Measurements from ENCODE around the gene ORM1.

ORM1 gene

GRCh38 chr9:114300153-114300845, 22.6 kb upstream of the ORM1 start:
- no peak overlapping the region for H3K27ac ChIP-seq (ENCODE audit: low read depth, low read length)
- no peaks in the 10 kb centered on the region for H3K4me1 ChIP-seq (ENCODE audit: control insufficient read depth, insufficient read depth, low read length, unreplicated experiment)
- H3K27me3 ChIP-seq (ENCODE audit: insufficient read depth, low read length): no peaks in the 10 kb centered on the region
- no peak overlapping the region for H2AFZ ChIP-seq (ENCODE audit: low read length, unreplicated experiment)
- peaks cover 14% of the 10 kb centered on the region for H3K36me3 ChIP-seq (ENCODE audit: insufficient read depth, low read length)
- no peaks in the 10 kb centered on the region for H3K79me2 ChIP-seq (ENCODE audit: control insufficient read depth, insufficient read depth, low read length, unreplicated experiment)
- no peak overlapping the region for H3K4me3 ChIP-seq (ENCODE audit: low read depth, low read length)

GRCh38 chr9:114300846-114301797, 21.8 kb upstream of the ORM1 start:
- no peak overlapping the region for H2AFZ ChIP-seq (ENCODE audit: low read length, unreplicated experiment)
- H3K36me3 ChIP-seq (ENCODE audit: insufficient read depth, low read length): peaks cover 6% of the 10 kb centered on the region
- H3K4me1 ChIP-seq (ENCODE audit: control insufficient read depth, insufficient read depth, low read length, unreplicated experiment): no peaks in the 10 kb centered on the region
- no peak overlapping the region for H3K27ac ChIP-seq (ENCODE audit: low read depth, low read length)
- no peak overlapping the region for H3K4me3 ChIP-seq (ENCODE audit: low read depth, low read length)
- H3K79me2 ChIP-seq (ENCODE audit: control insufficient read depth, insufficient read depth, low read length, unreplicated experiment): no peaks in the 10 kb centered on the region
- H3K27me3 ChIP-seq (ENCODE audit: insufficient read depth, low read length): no peaks in the 10 kb centered on the region

GRCh38 chr9:114301798-114302565, 20.9 kb upstream of the ORM1 start:
- Histone ChIP-seq H3K4me1 (ENCODE audit: control insufficient read depth, insufficient read depth, low read length, unreplicated experiment) (no peaks in the 10 kb centered on the region), H3K27ac (ENCODE audit: low read depth, low read length) (no peak overlapping the region), H3K79me2 (ENCODE audit: control insufficient read depth, insufficient read depth, low read length, unreplicated experiment) (no peaks in the 10 kb centered on the region), H3K36me3 (ENCODE audit: insufficient read depth, low read length) (no peaks in the 10 kb centered on the region), H3K27me3 (ENCODE audit: insufficient read depth, low read length) (no peaks in the 10 kb centered on the region), H3K4me3 (ENCODE audit: low read depth, low read length) (no peak overlapping the region), H2AFZ (ENCODE audit: low read length, unreplicated experiment) (no peak overlapping the region)

- H3K27ac ChIP-seq (ENCODE audit: low read depth, low read length): no peak overlapping the region
- no peaks in the 10 kb centered on the region for H3K4me1 ChIP-seq (ENCODE audit: control insufficient read depth, insufficient read depth, low read length, unreplicated experiment)
- no peaks in the 10 kb centered on the region for H3K36me3 ChIP-seq (ENCODE audit: insufficient read depth, low read length)
- no peaks in the 10 kb centered on the region for H3K27me3 ChIP-seq (ENCODE audit: insufficient read depth, low read length)
- no peaks in the 10 kb centered on the region for H3K79me2 ChIP-seq (ENCODE audit: control insufficient read depth, insufficient read depth, low read length, unreplicated experiment)
- no peak overlapping the region for H3K4me3 ChIP-seq (ENCODE audit: low read depth, low read length)
- no peak overlapping the region for H2AFZ ChIP-seq (ENCODE audit: low read length, unreplicated experiment)
These were observed 20.2 kb upstream of the ORM1 start for GRCh38 chr9:114302727-114303126.

- Histone ChIP-seq H3K79me2 (ENCODE audit: control insufficient read depth, insufficient read depth, low read length, unreplicated experiment) (no peaks in the 10 kb centered on the region), H3K27ac (ENCODE audit: low read depth, low read length) (no peak overlapping the region), H3K36me3 (ENCODE audit: insufficient read depth, low read length) (no peaks in the 10 kb centered on the region), H3K27me3 (ENCODE audit: insufficient read depth, low read length) (no peaks in the 10 kb centered on the region), H3K4me3 (ENCODE audit: low read depth, low read length) (no peak overlapping the region), H3K4me1 (ENCODE audit: control insufficient read depth, insufficient read depth, low read length, unreplicated experiment) (no peaks in the 10 kb centered on the region), H2AFZ (ENCODE audit: low read length, unreplicated experiment) (no peak overlapping the region)
These were observed 19.3 kb upstream of the ORM1 start for GRCh38 chr9:114303571-114303970.

- H3K36me3 ChIP-seq (ENCODE audit: insufficient read depth, low read length): no peaks in the 10 kb centered on the region
- H3K4me1 ChIP-seq (ENCODE audit: control insufficient read depth, insufficient read depth, low read length, unreplicated experiment): no peaks in the 10 kb centered on the region
- no peaks in the 10 kb centered on the region for H3K79me2 ChIP-seq (ENCODE audit: control insufficient read depth, insufficient read depth, low read length, unreplicated experiment)
- no peak overlapping the region for H2AFZ ChIP-seq (ENCODE audit: low read length, unreplicated experiment)
- no peak overlapping the region for H3K27ac ChIP-seq (ENCODE audit: low read depth, low read length)
- H3K27me3 ChIP-seq (ENCODE audit: insufficient read depth, low read length): no peaks in the 10 kb centered on the region
- H3K4me3 ChIP-seq (ENCODE audit: low read depth, low read length): no peak overlapping the region
These were observed 18.9 kb upstream of the ORM1 start for GRCh38 chr9:114303977-114304376.

- Histone ChIP-seq H3K27me3 (ENCODE audit: insufficient read depth, low read length) (no peaks in the 10 kb centered on the region), H2AFZ (ENCODE audit: low read length, unreplicated experiment) (no peak overlapping the region), H3K4me3 (ENCODE audit: low read depth, low read length) (no peak overlapping the region), H3K4me1 (ENCODE audit: control insufficient read depth, insufficient read depth, low read length, unreplicated experiment) (no peaks in the 10 kb centered on the region), H3K27ac (ENCODE audit: low read depth, low read length) (no peak overlapping the region), H3K79me2 (ENCODE audit: control insufficient read depth, insufficient read depth, low read length, unreplicated experiment) (no peaks in the 10 kb centered on the region), H3K36me3 (ENCODE audit: insufficient read depth, low read length) (no peaks in the 10 kb centered on the region)
These were observed 18.3 kb upstream of the ORM1 start for GRCh38 chr9:114304416-114305188.

- Histone ChIP-seq H3K27me3 (ENCODE audit: insufficient read depth, low read length) (no peaks in the 10 kb centered on the region), H3K79me2 (ENCODE audit: control insufficient read depth, insufficient read depth, low read length, unreplicated experiment) (no peaks in the 10 kb centered on the region), H3K4me3 (ENCODE audit: low read depth, low read length) (no peak overlapping the region), H3K27ac (ENCODE audit: low read depth, low read length) (no peak overlapping the region), H3K4me1 (ENCODE audit: control insufficient read depth, insufficient read depth, low read length, unreplicated experiment) (no peaks in the 10 kb centered on the region), H2AFZ (ENCODE audit: low read length, unreplicated experiment) (no peak overlapping the region), H3K36me3 (ENCODE audit: insufficient read depth, low read length) (no peaks in the 10 kb centered on the region)
These were observed 15.0 kb upstream of the ORM1 start for GRCh38 chr9:114307899-114308267.

GRCh38 chr9:114308361-114308950, 14.4 kb upstream of the ORM1 start:
- Histone ChIP-seq H3K27ac (ENCODE audit: low read depth, low read length) (no peak overlapping the region), H3K27me3 (ENCODE audit: insufficient read depth, low read length) (no peaks in the 10 kb centered on the region), H3K79me2 (ENCODE audit: control insufficient read depth, insufficient read depth, low read length, unreplicated experiment) (no peaks in the 10 kb centered on the region), H3K36me3 (ENCODE audit: insufficient read depth, low read length) (no peaks in the 10 kb centered on the region), H3K4me3 (ENCODE audit: low read depth, low read length) (no peak overlapping the region), H2AFZ (ENCODE audit: low read length, unreplicated experiment) (no peak overlapping the region), H3K4me1 (ENCODE audit: control insufficient read depth, insufficient read depth, low read length, unreplicated experiment) (no peaks in the 10 kb centered on the region)

GRCh38 chr9:114309096-114309495, 13.8 kb upstream of the ORM1 start:
- H3K27me3 ChIP-seq (ENCODE audit: insufficient read depth, low read length): no peaks in the 10 kb centered on the region
- no peak overlapping the region for H2AFZ ChIP-seq (ENCODE audit: low read length, unreplicated experiment)
- H3K36me3 ChIP-seq (ENCODE audit: insufficient read depth, low read length): no peaks in the 10 kb centered on the region
- H3K4me1 ChIP-seq (ENCODE audit: control insufficient read depth, insufficient read depth, low read length, unreplicated experiment): no peaks in the 10 kb centered on the region
- H3K27ac ChIP-seq (ENCODE audit: low read depth, low read length): no peak overlapping the region
- no peaks in the 10 kb centered on the region for H3K79me2 ChIP-seq (ENCODE audit: control insufficient read depth, insufficient read depth, low read length, unreplicated experiment)
- H3K4me3 ChIP-seq (ENCODE audit: low read depth, low read length): no peak overlapping the region

Data from ACC112 (cell line).